ELR (cell line): ENCODE results near the gene TLR6.

ENCODE experiments used
- DNase-seq: peaks from one replicate; pipeline ENCODE4 v3.0.0-alpha.2; 2015; ENCODE audit warnings: low read depth

The TLR6 gene

DNA sequence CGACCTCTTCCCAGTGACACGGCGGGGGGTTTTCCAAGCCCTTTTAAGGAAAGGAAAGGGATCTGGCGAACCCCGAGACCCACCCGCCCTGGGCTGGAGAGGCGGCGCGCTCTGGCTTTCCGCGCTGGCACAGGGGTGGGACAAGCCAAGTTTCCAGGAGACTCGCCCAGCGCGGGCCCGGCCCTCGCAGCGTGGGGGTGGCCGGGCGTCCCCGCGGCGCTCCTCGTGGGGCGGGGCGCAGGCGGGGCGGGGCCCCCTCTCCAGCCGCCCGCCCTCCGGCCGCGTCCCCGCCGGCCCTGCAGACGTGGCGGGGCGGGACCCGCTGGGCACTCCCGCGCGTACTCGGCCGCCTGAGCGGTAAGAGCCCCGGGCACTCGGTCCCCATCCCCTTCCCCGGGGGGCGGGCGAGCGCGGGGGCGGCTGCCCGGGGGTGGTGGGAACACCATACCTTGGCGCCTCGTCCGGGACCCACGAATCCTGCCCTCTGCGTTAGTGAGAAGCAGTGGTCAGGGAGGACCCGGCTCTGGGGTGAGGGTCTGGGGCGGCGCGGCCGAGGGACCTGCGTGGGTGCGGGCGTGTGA, 11.0 kb upstream of the TLR6 start, which contains the start of gene FAM114A1:
Gene FAM114A1, plus strand, starts transcription at position 329 of the 581 bp plus-strand sequence. CDS start 10,273 bp downstream, outside the sequence.
- DNase-seq = peak; percentile 84

DNA sequence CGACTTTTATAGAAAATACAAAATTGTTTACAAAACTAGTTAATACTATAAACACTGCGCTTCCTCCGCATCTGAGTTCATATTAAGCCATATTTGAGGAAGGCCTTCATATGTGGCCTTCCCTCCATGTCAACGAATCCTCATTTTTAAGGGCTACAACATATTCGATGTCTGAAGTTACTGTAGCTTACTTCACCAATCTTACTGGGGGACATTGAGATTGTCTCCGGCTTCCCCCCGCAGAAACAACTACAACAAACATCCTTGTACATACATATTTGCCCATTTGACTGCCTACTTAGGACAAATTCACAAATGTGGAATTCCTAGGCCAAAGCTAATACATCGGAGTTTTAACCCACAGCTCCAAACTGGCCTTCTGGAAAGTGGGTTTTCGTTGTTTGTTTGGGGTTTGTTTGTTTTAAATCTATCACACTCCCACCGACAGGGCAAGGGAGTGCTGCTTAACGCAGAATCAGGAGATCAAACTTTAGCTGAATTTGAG, 10.4 kb upstream of the TLR6 start:
- no peak for DNase-seq

DNA sequence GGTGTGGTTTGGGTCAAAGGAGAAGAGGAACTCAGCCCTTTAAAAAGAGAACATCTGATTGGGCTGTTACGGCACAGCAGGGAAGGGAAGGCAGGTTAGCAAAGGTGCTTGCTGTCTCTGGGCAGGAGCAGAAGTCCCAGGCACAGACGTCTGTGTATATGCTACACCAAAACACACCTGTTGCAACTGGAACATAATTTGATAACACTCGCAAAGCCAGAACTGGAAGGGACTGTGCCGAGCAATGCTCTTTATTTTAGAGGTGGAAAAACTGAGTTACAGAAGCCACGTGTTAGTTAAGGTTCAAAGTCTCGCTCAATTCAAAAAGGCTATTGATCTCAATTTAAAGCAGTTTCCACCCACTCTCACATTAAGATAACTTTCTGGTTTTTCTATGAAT, 8.8 kb upstream of the TLR6 start:
- no peak for DNase-seq

DNA sequence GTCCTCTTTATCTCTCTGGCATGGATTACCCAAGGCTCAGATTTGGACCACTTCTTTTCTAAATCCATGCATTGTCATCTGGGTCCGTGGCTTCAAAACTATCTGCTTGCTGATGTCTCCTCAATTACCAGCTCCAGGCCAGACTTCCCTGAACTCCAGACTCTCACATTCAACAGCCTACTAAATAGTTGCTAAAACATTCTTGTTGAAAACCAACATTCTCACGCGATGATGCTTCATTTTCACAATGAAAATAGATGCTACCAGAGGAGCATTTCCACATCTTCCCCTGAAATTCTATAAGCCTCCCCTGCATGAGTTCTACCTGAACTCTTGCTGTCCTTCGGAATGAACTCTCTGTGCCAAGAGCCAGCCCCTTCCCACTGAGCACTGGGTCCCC, 5.2 kb upstream of the TLR6 start:
- no peak for DNase-seq

DNA sequence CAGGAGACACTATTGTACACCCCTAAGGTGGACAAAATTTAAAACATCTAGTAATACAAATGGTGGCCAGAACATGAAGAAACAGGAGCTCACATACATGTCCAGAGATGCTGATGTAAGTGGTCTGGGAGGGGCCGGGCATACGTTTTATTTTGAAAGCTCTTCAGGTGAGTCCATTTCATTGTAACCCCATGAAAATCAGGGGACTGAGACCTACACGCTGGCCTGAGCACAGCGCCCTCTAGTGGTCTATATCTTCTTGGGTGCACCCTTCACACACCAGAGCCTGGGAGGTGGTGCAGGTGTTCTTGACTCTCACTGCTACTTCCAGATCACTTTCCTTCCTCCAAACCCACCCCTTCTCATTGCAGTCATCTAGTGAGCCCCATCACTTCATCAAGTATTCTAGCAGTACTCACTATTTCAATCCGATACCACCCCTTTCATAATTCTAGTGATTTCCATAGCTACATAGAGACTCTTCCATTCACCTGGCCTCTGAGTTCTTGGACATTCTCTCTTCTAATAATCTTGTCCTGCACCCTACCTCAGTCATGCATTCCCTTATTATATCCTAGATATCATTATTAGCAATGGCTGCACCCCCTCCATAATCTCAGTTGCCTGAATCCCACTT, 4.3 kb upstream of the TLR6 start:
- DNase-seq = peak; percentile 71

DNA sequence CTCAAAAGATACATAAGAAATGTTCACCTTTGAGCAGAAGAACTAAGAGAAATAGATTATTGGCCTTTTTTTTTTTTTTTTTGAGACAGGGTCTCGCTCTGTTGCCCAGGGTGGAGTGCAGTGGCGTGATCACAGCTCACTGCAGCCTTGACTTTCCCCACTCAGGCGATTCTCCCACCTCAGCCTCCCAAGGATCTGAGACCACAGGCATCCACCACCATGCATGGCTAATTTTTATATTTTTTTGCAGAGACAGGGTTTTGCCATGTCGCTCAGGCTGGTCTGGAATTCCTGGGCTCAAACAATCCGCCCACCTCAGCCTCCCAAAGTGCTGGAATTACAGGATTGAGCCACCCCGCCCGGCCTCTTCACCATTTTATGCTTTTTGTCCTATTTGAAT, 2.9 kb upstream of the TLR6 start:
- DNase-seq = no peak

DNA sequence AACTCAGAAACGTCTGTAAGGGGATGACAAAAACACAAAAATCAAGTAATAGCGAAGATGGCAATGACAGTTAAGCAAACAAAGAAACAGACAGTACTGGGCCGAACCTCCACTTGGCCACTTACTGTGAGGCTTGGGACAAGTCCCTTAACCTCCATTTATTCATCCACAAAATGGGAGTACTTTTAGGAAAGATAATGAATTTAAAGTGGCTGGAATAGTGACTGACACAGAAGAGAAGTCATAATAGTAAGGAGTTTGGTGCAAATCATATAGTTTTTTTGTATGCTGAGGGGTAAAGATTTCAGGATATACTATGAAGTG, 1.4 kb upstream of the TLR6 start:
- no peak for DNase-seq

DNA sequence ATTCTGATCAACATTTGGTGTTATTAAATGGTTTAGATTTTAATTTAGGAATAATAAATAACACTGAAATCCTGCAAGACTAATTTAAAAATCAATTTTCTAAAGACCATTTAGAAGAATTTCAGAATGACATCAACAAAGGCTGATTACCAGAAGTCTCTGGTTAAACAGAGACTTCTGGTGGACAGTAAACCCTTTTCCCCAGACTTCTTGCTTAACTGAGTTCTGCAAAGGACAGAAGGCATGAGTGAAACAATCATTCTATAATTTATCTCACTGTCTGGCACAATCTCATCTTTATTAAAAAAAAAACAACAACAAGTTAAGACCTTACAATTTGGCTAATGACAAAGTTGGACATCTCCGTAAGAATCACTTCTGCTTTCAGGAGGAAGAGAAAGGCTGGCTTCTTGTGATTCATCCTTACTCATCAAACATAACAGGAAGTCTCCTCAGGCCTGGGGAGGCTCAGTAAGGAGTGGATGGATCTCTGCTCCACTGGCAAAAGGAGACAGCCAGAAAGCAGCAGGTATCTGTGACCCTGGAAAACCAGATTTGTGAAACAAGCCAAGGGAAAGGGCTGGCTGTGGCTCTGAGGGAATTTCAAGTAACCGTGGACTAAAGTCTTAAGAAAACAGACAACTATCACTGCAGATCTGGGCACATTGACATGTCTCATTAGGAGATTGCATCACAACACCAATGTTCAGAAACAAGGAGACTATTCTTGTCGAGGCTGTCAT, 908 bp upstream of the TLR6 start:
- peak; percentile 94 for DNase-seq

DNA sequence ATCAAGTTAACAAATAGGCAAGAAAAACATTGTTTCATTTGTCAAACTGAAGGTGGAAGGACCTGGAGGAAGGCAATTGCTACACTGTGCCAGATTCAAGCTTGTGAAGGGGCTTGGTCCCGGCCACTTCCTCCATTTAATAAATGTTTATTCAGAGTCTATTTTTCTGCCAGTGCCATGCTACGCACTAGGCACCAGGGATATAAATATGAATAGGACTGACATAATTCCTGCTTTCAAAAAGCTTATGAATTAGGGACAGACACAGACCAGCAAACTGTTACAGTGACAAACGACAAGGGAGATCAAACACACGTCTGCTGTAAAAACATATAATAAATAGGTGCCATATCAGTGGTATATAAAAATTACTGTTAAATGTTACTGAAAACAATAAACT, 571 bp downstream of the TLR6 start:
- no peak for DNase-seq

DNA sequence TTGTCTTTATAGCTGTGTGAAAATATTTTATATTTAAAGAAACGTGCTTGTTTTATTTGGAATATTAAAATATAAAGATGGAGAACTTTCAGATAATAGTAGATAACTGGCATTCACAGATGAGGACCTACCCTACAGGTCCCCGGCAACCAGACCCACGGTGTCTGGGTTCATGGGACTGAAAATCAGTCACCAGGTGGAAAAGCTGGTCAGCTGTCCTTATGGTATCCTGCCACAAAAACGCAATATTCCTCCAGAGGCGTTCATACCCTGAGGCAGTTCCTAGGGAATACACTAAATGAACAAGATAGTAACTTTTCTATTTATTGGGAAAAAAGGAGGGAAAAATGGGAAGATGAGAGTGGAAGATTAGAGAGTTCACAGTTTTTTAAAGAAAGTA, 1.2 kb downstream of the TLR6 start:
- no peak for DNase-seq

DNA sequence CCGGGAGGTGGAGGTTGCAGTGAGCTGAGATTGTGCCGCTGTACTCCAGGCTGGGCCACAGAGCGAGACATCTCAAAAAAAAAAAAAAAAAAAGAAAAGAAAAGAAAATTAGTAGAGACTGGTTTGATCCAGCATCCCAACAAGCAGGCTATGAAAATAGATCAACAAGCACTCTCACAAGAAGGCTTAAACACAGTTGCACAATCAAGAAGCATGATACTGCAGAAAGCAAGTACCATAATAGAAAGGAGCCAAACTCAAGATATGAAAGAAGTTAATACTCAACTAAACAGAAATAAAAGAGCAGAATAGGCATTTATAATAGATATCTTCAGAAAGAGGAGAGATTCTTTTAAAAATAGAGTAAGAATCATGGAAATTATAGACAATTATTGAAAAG, 10.6 kb downstream of the TLR6 start:
- no peak for DNase-seq

DNA sequence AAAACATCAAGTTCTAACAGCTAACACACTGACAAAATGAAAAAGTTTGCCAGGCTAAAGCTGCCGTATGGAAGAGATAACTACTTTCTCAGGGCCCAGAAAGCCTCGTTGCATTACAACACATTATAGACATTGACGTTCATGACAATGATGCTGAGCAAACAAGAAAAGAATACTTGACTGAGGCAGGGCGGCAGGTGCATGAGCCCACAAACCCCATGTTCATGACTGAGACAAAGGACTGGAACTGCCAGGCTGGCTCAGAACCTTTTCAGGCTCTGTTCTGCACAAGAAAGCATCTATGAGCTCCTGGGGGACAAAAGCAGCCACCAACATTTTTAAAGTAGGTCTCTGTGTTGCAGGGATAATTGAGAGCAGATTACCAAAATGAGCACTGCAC, 13.6 kb downstream of the TLR6 start:
- DNase-seq = no peak

DNA sequence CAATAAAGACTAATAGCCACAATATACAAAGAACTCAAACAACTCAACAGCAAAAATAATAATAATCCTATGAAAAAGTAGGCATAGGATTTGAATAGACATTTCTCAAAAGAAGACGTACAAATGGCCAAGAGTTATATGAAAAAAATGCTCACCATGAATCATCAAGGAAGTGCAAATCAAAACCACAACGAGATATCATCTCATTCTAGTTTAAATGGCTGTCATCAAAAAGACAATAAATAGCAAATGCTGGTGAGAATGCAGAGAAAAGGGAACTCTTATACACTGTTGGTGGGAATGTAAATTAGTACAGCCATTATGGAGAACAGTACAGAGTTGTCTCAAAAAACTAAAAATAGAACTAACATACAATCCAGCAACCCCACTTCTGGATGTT, 18.8 kb downstream of the TLR6 start:
- peak; percentile 75 for DNase-seq

DNA sequence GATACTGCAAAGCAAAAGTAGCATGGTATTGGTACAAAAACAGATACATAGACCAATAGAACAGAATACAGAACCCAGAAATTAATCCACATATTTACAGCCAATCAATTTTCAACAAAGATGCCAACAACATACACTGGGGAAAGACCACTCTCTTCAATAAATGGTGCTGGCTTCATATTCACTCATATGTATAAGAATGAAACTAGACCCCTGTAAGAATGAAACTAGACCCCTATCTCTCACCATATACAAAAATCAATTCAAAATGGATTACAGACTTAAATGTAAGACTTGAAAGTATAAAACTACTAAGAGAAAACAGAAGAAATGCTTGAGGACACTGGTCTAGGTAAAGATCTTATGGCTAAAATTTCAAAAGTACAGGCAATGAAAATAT, 19.3 kb downstream of the TLR6 start:
- DNase-seq = no peak

DNA sequence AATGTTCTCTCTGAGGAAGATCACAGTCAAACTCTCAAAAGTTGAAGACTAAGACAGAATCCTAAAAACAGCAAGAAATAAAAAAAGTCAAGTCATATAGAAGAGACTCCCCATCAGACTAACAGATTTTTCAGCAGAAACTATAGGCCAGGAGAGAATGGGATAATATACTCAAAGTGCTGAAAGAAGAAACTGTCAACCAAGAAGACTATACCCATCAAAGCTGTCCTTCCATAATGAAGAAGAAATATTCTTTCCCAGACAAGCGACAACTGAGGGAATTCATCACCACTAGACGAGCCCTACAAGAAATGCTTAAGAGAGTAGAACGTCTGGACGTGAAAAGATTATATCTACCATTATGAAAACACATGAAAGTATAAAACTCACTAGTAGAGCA, 22.0 kb downstream of the TLR6 start:
- no peak for DNase-seq

DNA sequence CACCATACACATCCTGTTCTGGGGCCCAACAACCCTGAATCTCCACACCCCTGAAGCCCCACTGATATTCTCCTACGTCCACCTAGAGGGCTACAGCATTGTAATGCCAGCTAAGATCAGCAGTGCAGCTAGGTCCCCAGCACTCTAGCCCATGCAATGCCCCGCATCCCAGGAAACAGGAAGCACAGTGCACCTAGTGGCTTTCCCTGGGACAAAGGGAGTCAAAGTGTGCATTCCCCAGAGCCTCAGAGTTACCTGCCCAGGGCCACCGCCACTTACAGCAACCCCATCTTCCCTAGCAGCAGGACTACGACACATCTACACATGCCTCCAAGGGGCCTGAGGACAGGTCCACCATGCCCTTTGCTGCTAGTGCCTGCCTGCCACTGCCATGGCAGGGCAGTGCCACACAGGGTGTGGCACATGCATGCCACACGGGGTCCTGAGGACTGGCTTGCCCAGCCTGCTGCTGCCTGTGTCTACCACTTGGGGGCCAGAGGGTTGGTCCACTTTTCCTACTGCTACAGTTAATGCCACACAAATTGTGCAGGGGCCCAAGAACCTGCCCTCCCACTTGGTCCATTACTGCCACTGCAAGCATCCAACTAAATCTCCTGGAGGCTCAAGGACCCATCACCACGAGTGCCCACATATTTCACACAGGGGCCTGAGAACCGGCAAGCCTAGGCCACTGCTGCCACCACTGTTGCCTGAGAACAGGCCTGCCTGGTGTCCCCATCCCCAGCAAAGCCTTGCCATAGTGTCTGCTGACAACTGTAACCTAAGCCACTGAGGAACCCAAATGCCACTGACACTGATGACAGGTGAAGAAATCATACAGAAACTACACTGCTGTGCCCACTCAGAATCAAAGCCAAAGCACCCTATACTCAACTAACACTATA, 23.7 kb downstream of the TLR6 start:
- no peak for DNase-seq

DNA sequence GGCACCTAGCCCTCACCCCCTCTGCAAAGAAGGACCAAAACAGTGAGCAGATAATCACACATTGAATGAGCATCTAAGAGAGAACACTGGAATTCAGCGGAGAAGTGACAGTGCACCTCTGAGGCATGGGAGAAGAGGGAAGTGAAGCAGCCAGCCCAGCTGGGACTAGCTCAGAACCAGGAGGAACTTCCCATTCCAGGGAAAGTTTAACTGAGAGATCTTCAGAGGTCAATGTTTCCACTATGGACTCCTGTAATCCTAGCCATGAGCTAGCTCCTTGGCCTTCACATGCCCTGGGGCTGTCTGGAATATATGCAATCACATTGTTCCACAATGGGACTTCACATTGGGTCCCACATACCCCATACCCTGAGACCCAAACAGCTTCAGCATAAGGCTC, 24.4 kb downstream of the TLR6 start:
- DNase-seq = no peak

DNA sequence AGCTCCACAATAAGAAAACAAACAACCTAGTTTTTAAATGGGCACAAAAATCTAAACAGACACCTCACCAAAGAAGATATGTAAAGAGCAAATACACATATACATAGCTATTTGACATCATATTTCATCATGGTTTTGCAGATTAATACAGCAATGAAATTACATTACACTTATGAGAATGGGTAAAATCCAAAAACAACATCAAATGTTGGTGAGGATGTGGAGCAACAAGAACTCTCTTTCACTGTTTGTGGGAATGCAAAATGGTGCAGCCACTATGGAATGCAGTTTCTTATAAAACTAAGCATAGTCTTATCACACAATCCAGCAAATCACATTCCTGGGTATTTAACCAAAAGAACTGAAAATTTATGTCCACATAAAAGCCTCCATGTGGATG, 25.0 kb downstream of the TLR6 start:
- DNase-seq = no peak

DNA sequence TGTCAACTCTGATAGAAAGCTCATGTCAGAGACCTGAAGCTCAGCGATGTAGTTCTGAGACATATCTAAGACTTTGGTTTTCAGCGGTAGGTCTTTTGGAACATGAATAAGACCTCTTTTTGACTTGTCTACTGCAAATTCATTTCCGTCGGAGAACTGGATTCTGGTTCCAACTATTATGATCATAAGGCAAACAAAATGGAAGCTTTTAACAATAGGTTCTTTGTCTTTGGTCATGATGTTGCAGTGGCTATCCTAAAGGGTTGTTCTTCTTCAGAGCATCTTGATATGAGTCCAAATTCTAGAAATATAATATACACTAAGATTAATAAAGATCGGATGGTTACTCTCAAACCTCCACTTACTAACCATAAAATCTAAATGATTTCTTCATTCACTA, 27.4 kb downstream of the TLR6 start:
- DNase-seq = no peak

DNA sequence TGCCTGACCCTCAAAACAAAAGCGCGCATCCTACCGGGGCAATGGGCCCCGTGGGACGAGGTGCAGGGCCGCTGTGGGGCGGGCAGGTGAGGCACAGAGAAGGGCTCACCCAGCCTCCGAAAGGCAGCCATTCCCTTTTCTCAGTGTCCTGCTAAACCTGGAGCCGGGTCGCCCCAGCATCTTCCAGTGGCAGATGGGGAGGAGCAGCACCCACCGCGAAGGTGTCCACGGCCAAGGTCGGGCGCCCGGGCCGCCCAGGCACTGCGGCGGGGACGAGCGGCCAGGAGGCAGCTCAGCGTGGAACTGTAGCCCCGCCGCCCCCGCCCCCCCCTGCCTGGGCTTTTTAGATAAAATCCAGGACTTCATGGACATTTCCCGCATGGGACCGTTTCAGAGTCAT, 32.9 kb downstream of the TLR6 start:
- no peak for DNase-seq

DNA sequence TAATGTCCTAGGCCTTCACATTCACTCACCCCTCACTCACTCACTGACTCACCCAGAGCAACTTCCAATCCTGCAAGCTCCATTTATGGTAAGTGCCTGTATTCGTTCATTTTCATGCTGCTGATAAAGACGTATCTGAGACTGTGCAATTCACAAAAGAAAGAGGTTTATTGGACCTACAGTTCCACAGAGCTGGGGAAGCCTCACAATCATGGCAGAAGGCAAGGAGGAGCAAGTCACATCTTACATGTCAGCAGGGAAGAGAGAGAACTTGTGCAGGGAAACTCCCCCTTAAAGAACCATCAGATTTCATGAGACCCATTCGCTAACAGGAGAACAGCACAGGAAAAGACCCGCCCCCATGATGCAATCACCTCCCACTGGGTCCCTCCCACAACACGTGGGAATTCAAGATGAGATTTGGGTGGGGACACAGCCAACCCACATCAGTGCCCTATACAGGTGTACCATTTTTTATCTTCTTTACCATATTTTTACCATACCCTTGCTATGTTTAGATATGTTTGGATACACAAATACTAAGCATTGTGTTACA, 33.8 kb downstream of the TLR6 start:
- DNase-seq = peak; percentile 20

DNA sequence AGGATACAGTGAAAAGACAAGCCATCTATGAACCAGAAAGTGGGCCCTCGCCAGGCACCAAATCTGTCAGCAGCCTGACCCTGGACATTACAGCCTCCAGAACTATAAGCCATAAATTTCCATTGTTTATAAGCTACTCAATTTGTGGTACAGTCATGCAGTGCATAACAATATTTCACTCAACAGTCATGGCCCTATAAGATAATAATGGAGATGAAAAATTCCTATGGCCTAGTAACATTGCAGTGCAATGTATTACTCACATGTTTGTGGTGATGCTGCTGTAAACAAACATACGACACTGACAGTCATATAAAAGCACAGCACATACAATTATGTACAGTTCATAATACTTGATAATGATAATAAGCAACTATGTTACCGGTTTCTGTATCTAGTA, 34.9 kb downstream of the TLR6 start:
- peak; percentile 74 for DNase-seq
